GM23248 (cell line): ENCODE measurements around the gene KCNMB4. TPM values are rescaled to one million over a fixed set of nuclear protein-coding genes. Genes with fewer than 3 reads are reported as not detected.

ENCODE experiments used
- DNase-seq: peaks from one replicate; pipeline ENCODE4 v3.0.0-alpha.2; 2015
- H2AFZ ChIP-seq: fragments of 200-600 bp; sonication (generic); 2 replicates; pipeline ENCODE4 v1.6.1; 2016; ENCODE audit warnings: antibody characterized with exemption
- H3F3A ChIP-seq: fragments of 200-600 bp; sonication (generic); 2 replicates; pipeline ENCODE4 v1.6.1; 2016; ENCODE audit warnings: mild to moderate bottlenecking, antibody characterized with exemption, mixed run types; ENCODE audit not compliant: insufficient read depth
- H3K27ac ChIP-seq: fragments of 200-600 bp; sonication (generic); 2 replicates; pipeline ENCODE4 v1.5.1; 2016; ENCODE audit warnings: mild to moderate bottlenecking
- H3K27me3 ChIP-seq: fragments of 200-600 bp; sonication (generic); replicated peaks from 2 replicates; pipeline ENCODE4 v1.6.1; 2016; ENCODE audit warnings: mild to moderate bottlenecking; ENCODE audit not compliant: insufficient read depth
- H3K36me3 ChIP-seq: fragments of 200-600 bp; sonication (generic); 2 replicates; pipeline ENCODE4 v1.6.1; 2016; ENCODE audit warnings: low read depth, mild to moderate bottlenecking
- H3K4me1 ChIP-seq: fragments of 200-600 bp; sonication (generic); 2 replicates; pipeline ENCODE4 v1.6.1; 2016; ENCODE audit warnings: mild to moderate bottlenecking; ENCODE audit not compliant: insufficient read depth
- H3K4me2 ChIP-seq: fragments of 200-600 bp; sonication (generic); one replicate; pipeline ENCODE4 v1.6.1; 2016; ENCODE audit warnings: mild to moderate bottlenecking; ENCODE audit not compliant: unreplicated experiment
- H3K4me3 ChIP-seq: fragments of 200-600 bp; sonication (generic); 2 replicates; pipeline ENCODE4 v1.5.1; 2016; ENCODE audit warnings: mild to moderate bottlenecking
- H3K79me2 ChIP-seq: fragments of 200-600 bp; sonication (generic); 2 replicates; pipeline ENCODE4 v1.6.1; 2016; ENCODE audit warnings: mild to moderate bottlenecking; ENCODE audit not compliant: insufficient read depth
- H3K9ac ChIP-seq: fragments of 200-600 bp; sonication (generic); 2 replicates; pipeline ENCODE4 v1.6.1; 2016; ENCODE audit warnings: mild to moderate bottlenecking
- H3K9me2 ChIP-seq: fragments of 200-600 bp; sonication (generic); 2 replicates; pipeline ENCODE4 v1.6.1; 2016; ENCODE audit warnings: mixed run types, mild to moderate bottlenecking, moderate library complexity; ENCODE audit not compliant: insufficient read depth
- H3K9me3 ChIP-seq: fragments of 200-600 bp; sonication (generic); one replicate; pipeline ENCODE4 v1.6.1; 2017; ENCODE audit warnings: low read depth
- H4K20me1 ChIP-seq: fragments of 200-600 bp; sonication (generic); 2 replicates; pipeline ENCODE4 v1.6.0; 2016; ENCODE audit not compliant: insufficient read depth
- EZH2 ChIP-seq: fragments of 200-600 bp; sonication (generic); IDR thresholded peaks from 2 replicates; pipeline ENCODE4 v1.6.1; 2018; ENCODE audit warnings: antibody characterized with exemption, mild to moderate bottlenecking; ENCODE audit not compliant: insufficient read depth, poor library complexity, severe bottlenecking
- EZH2phosphoT487 ChIP-seq: fragments of 200-600 bp; sonication (generic); IDR thresholded peaks from 2 replicates; pipeline ENCODE4 v1.6.1; 2018; ENCODE audit warnings: antibody characterized with exemption, moderate library complexity, mild to moderate bottlenecking, low read depth; ENCODE audit not compliant: insufficient read depth
- WGBS, 2 experiments: methylation state at CpG; one replicate each; pipeline ENCODE4 v1.1.6; 2015 to 2017; ENCODE audit warnings: low lambda C conversion rate in 2 of 2, low coverage in 1 of 2; ENCODE audit errors: missing lambda C conversion rate in 2 of 2; 5-methylcytosine and 5-hydroxymethylcytosine counted together
- in situ Hi-C: fragments of 300-500 bp; cut with MboI; formaldehyde crosslinking; loops from 2 replicates; pipeline ENCODE4 v1.15.0; 2020
- polyA plus RNA-seq: library from polyadenylated mRNA; unstranded; fragments of >200 nt; fragmentation: Nextera tagmentation; extraction: Ambion mirVana; gene quantifications from 2 replicates; pipeline ENCODE4 v1.2.1, GENCODE V29; 2016
- total RNA-seq: library from RNA; depleted of rRNA; stranded (reverse); fragments of >200 nt; shearing (Covaris generic); gene quantifications from 2 replicates; pipeline ENCODE4 v1.2.3, GENCODE V29; 2014

The KCNMB4 gene
- total and polyA plus RNA-seq, 2 experiments from 2014 or later, result 1.7 to 2.7 TPM

DNA sequence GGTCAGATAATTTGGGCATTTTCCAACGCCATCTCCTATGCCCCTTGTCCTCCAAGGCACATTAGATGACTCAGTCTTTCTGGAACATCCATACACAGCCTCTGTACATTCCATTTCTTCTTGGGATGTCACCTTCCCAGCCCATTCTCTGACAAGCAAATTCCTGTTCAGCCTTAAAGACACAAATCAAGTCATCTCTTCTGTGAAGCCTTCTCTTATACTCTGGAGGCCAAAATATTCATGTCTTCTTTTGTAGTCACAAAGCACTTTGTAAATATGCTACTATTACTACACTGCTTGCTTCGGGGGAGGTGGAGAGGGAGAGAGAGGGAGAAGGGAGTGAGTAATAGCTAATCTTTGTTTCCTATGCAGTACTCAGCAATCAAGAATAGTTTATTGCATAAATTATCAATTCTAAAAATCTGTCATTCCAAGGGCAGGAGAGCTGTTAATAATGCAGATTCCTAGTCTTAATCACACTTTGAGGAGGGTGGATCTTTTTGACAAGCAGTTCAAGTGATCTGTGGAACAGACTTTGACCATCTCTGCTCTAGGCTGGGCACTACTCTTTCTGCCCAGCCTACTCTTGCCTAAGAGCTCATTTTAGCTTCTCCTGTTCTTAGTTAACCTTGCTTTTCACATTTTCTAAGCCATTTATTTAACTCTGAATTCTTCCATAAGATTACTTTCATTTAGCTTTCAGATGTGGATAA, 27.9 kb downstream of the KCNMB4 start:
- in situ Hi-C loops, result no loop called here
- Histone ChIP-seq H3K79me2 (no peaks in the 10 kb centered on the region), H2AFZ (peak overlapping the region; percentile 28), H3K9ac (no peak overlapping the region), H3K9me2 (no peaks in the 10 kb centered on the region), H3K27ac (peak overlapping the region; percentile 57), H3K9me3 (no peaks in the 10 kb centered on the region), H3K4me2 (peak overlapping the region; percentile 33), H4K20me1 (no peaks in the 10 kb centered on the region), H3K27me3 (no peaks in the 10 kb centered on the region), H3K36me3 (no peaks in the 10 kb centered on the region), H3K4me3 (no peak overlapping the region), H3F3A (peaks cover 23% of the 10 kb centered on the region), H3K4me1 (peaks cover 18% of the 10 kb centered on the region)
- no peak for TF ChIP-seq EZH2phosphoT487
- TF ChIP-seq EZH2, result no peak
- DNase-seq, result peak; percentile 82
- 14 to 15% methylated on average over 2 of the region's 2 CpGs for WGBS, 2 experiments

DNA sequence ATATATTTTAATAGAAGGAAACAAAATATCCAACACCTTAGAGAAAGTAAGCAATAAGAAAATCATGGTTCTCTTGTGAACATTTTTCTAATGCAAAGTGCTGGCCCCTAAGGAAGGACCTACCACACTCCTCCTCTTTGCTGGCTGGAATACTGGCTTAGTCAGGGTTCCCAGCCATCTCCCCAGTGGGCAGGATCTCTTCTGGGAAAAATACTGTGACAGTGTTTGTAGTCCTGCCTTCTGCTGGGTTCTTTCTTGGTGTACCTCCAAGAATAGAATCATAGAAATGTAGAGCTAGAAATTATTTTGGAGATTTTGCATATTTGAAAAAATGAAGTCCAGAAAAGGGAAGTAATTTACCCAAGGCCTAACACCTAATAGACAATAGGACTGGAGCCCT, 31.9 kb downstream of the KCNMB4 start:
- no peaks in the 10 kb centered on the region for H3K36me3 ChIP-seq
- no peaks in the 10 kb centered on the region for H3K9me2 ChIP-seq
- no peak for DNase-seq
- H2AFZ ChIP-seq, result no peak overlapping the region
- H3K4me1 ChIP-seq, result peaks cover 18% of the 10 kb centered on the region
- no peak overlapping the region for H3K4me2 ChIP-seq
- no peak overlapping the region for H3K9ac ChIP-seq
- no peak overlapping the region for H3K27ac ChIP-seq
- no peaks in the 10 kb centered on the region for H4K20me1 ChIP-seq
- no peaks in the 10 kb centered on the region for H3K27me3 ChIP-seq
- no peak overlapping the region for H3K4me3 ChIP-seq
- H3F3A ChIP-seq, result peaks cover 23% of the 10 kb centered on the region
- no peak for TF ChIP-seq EZH2phosphoT487
- TF ChIP-seq EZH2, result no peak
- in situ Hi-C loops, result no loop called here
- H3K9me3 ChIP-seq, result no peaks in the 10 kb centered on the region
- H3K79me2 ChIP-seq, result no peaks in the 10 kb centered on the region

- in situ Hi-C loops, result no loop called here
Measured at GRCh38 chr12:70398862-70399261, 32.8 kb downstream of the KCNMB4 start.

DNA sequence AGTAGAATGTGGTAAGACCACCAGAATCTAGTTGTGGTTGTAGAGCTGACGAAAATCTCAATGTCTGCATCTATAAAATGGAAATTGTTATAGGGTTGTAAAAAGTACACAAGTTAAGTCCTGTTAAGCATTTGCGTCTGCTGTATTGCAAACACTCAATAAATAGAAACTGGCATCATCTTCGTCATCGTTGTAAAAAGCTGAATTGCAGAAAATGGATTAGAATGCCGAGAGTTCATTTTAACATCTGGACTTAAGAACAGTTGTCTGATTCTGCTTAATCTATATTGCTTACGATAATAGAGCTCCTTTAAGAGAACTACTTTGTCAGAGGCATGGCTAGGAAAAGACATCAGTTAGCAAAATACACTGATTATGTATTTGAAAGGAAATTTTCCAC, 33.2 kb downstream of the KCNMB4 start:
- Histone ChIP-seq H3K9ac (no peak overlapping the region), H2AFZ (no peak overlapping the region), H3K79me2 (no peaks in the 10 kb centered on the region), H3F3A (peaks cover 11% of the 10 kb centered on the region), H3K27me3 (no peaks in the 10 kb centered on the region), H3K9me3 (no peaks in the 10 kb centered on the region), H3K4me2 (no peak overlapping the region), H3K4me3 (no peak overlapping the region), H3K36me3 (no peaks in the 10 kb centered on the region), H3K4me1 (peaks cover 6% of the 10 kb centered on the region), H4K20me1 (no peaks in the 10 kb centered on the region), H3K27ac (no peak overlapping the region), H3K9me2 (no peaks in the 10 kb centered on the region)
- in situ Hi-C loops, result no loop called here
- WGBS, 2 experiments, result 71 to 72% methylated on average over 6 of the region's 6 CpGs
- DNase-seq, result no peak
- TF ChIP-seq EZH2, result no peak

More at GRCh38 chr12:70398862-70399261, 32.8 kb downstream of the KCNMB4 start:
- H3K27me3 ChIP-seq, result no peaks in the 10 kb centered on the region
- H3F3A ChIP-seq, result peaks cover 16% of the 10 kb centered on the region
- no peaks in the 10 kb centered on the region for H3K36me3 ChIP-seq
- H3K4me3 ChIP-seq, result no peak overlapping the region
- 69 to 70% methylated on average over 3 of the region's 3 CpGs for WGBS, 2 experiments
- no peak for TF ChIP-seq EZH2phosphoT487
- no peak for TF ChIP-seq EZH2
- no peaks in the 10 kb centered on the region for H3K9me2 ChIP-seq
- H3K79me2 ChIP-seq, result no peaks in the 10 kb centered on the region
- H3K4me2 ChIP-seq, result no peak overlapping the region
- H2AFZ ChIP-seq, result no peak overlapping the region
- DNase-seq, result no peak
- no peaks in the 10 kb centered on the region for H4K20me1 ChIP-seq
- H3K27ac ChIP-seq, result no peak overlapping the region
- no peaks in the 10 kb centered on the region for H3K9me3 ChIP-seq
- H3K9ac ChIP-seq, result no peak overlapping the region
- H3K4me1 ChIP-seq, result peaks cover 10% of the 10 kb centered on the region

DNA sequence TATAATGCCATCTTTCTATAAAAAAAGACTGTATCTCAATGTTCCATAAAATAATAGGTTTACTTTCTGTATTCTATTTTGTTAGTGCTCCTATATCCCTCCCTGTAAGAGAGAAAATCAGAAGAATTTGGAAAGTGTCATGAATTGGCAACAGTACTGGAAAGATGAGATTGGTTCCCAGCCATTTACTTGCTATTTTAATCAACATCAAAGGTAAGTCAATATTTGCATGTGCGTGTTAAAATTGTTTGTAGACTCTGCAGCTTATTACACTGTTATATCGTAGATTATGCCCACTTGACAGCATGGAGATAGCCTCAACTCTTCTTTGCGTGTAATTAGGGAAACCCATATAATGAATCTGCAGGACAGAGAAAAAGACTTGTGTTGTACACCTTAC, 34.0 kb downstream of the KCNMB4 start:
- no peaks in the 10 kb centered on the region for H4K20me1 ChIP-seq
- 85 to 86% methylated on average over 3 of the region's 3 CpGs for WGBS, 2 experiments
- TF ChIP-seq EZH2phosphoT487 (no peak), EZH2 (no peak)
- no peak overlapping the region for H3K9ac ChIP-seq
- no peak overlapping the region for H3K4me2 ChIP-seq
- H3K4me3 ChIP-seq, result no peak overlapping the region
- no peak overlapping the region for H3K27ac ChIP-seq
- H3K79me2 ChIP-seq, result no peaks in the 10 kb centered on the region
- H3F3A ChIP-seq, result peaks cover 3% of the 10 kb centered on the region; the same call in 1 of the 2 replicates
- DNase-seq, result no peak
- H3K27me3 ChIP-seq, result no peaks in the 10 kb centered on the region
- H2AFZ ChIP-seq, result no peak overlapping the region
- no peaks in the 10 kb centered on the region for H3K4me1 ChIP-seq
- no peaks in the 10 kb centered on the region for H3K9me3 ChIP-seq
- H3K36me3 ChIP-seq, result no peaks in the 10 kb centered on the region
- in situ Hi-C loops, result no loop called here
- H3K9me2 ChIP-seq, result no peaks in the 10 kb centered on the region
